Testis (tissue), 3 donors: ENCODE measurements around the gene EFCAB11. TPM values are rescaled to one million over a fixed set of nuclear protein-coding genes. Genes with fewer than 3 reads are reported as not detected.

Source experiments
- DNase-seq: peaks from one replicate; pipeline ENCODE4 v3.0.0-alpha.2; 2019
- H3K27ac ChIP-seq, 2 donors: fragments of 200-600 bp; sonication (generic); one replicate each; pipeline ENCODE4 v1.5.1; 2019
- H3K27me3 ChIP-seq: fragments of 200-600 bp; sonication (generic); one replicate; pipeline ENCODE4 v1.5.1; 2019
- H3K36me3 ChIP-seq: fragments of 200-600 bp; sonication (generic); one replicate; pipeline ENCODE4 v1.5.1; 2017; ENCODE audit warnings: low read depth; ENCODE audit errors: missing control alignments
- H3K4me1 ChIP-seq: fragments of 200-600 bp; sonication (generic); one replicate; pipeline ENCODE4 v1.5.1; 2019
- H3K4me3 ChIP-seq, 2 donors: fragments of 200-600 bp; sonication (generic); one replicate each; pipeline ENCODE4 v1.5.1; 2017 to 2019
- H3K9me3 ChIP-seq: fragments of 200-600 bp; sonication (generic); one replicate; pipeline ENCODE4 v1.5.1; 2017
- CTCF ChIP-seq, 3 experiments: fragments of 450-650 bp in 2 of 3; fragments of 200-600 bp in 1 of 3; sonication (generic) in 1 of 3; IDR thresholded peaks; one replicate each; pipeline ENCODE4 v1.5.1; 2016 to 2019; ENCODE audit warnings: antibody characterized with exemption in 3 of 3, mild to moderate bottlenecking in 2 of 3, moderate library complexity in 1 of 3
- POLR2A ChIP-seq: fragments of 450-650 bp; IDR thresholded peaks from one replicate; pipeline ENCODE4 v1.6.1; 2017; ENCODE audit warnings: antibody characterized with exemption, mild to moderate bottlenecking, moderate library complexity
- WGBS, 2 donors: methylation state at CpG; one replicate each; pipeline ENCODE4 v1.1.5; 2018; 5-methylcytosine and 5-hydroxymethylcytosine counted together
- intact Hi-C: fragments of 100-400 bp; cut with DNase I; formaldehyde crosslinking; loops from one replicate; pipeline ENCODE4 v1.15.1; 2023; ENCODE audit warnings: low total_unique reads
- polyA plus RNA-seq: library from polyadenylated mRNA; stranded (reverse); fragments of 350-450 nt; fragmentation: Illumina TruSeq; extraction: RNeasy Lipid Tissue Mini Kit (QIAGEN cat#74804); gene quantifications from one replicate; pipeline ENCODE4 v1.2.3, GENCODE V29; 2014; ENCODE audit warnings: low read depth, low replicate concordance; ENCODE audit not compliant: insufficient read depth
- total RNA-seq, 2 donors: library from RNA; depleted of rRNA; stranded (reverse); fragments of >200 nt; gene quantifications; one replicate each; pipeline ENCODE4 v1.2.3, GENCODE V29; 2016

EFCAB11 gene
- total and polyA plus RNA-seq, 3 donors from 2014 or later, result 30.5 to 78.3 (median 50.6) TPM

GRCh38 chr14:89757313-89757939 is 197.1 kb downstream of the EFCAB11 start:
- H3K9me3 ChIP-seq, result no peaks in the 10 kb centered on the region
- TF ChIP-seq CTCF (IDR thresholded peaks at IDR 0.05) (no peak), POLR2A (no peak)
- no peak overlapping the region for H3K27ac ChIP-seq
- H3K4me1 ChIP-seq, result no peaks in the 10 kb centered on the region
- WGBS, 2 donors, result 73 to 78% methylated on average over 5 of the region's 5 CpGs
- intact Hi-C loops, result no loop called here
- no peak overlapping the region for H3K4me3 ChIP-seq
- no peaks in the 10 kb centered on the region for H3K36me3 ChIP-seq
- H3K27me3 ChIP-seq, result no peaks in the 10 kb centered on the region
- no peak for DNase-seq

- H3K27ac ChIP-seq, result no peak overlapping the region
- 58 to 65% methylated on average over 3 to 4 of the region's 4 CpGs for WGBS, 2 donors
- no peaks in the 10 kb centered on the region for H3K4me1 ChIP-seq
- intact Hi-C loops, result no loop called here
- peak; percentile 42 for DNase-seq
- TF ChIP-seq CTCF (IDR thresholded peaks at IDR 0.05), result no peak
- no peak for TF ChIP-seq POLR2A
- H3K27me3 ChIP-seq, result no peaks in the 10 kb centered on the region
- no peaks in the 10 kb centered on the region for H3K9me3 ChIP-seq
- H3K36me3 ChIP-seq, result no peaks in the 10 kb centered on the region
- H3K4me3 ChIP-seq, result no peak overlapping the region
These were observed 198.7 kb downstream of the EFCAB11 start for GRCh38 chr14:89755816-89756215.

- TF ChIP-seq POLR2A (no peak), CTCF (IDR thresholded peaks at IDR 0.05) (no peak)
- Histone ChIP-seq H3K27me3 (no peaks in the 10 kb centered on the region), H3K27ac (no peak overlapping the region), H3K9me3 (no peaks in the 10 kb centered on the region), H3K4me1 (no peaks in the 10 kb centered on the region), H3K36me3 (no peaks in the 10 kb centered on the region), H3K4me3 (no peak overlapping the region)
- no peak for DNase-seq
- 94 to 98% methylated on average over 4 of the region's 4 CpGs for WGBS, 2 donors
- intact Hi-C loops, result no loop called here
These were observed 200.6 kb downstream of the EFCAB11 start for GRCh38 chr14:89753828-89754412.

GRCh38 chr14:89750908-89751392 is 203.6 kb downstream of the EFCAB11 start:
- Histone ChIP-seq H3K9me3 (no peaks in the 10 kb centered on the region), H3K36me3 (no peaks in the 10 kb centered on the region), H3K27ac (no peak overlapping the region), H3K27me3 (no peaks in the 10 kb centered on the region), H3K4me1 (no peaks in the 10 kb centered on the region), H3K4me3 (no peak overlapping the region)
- TF ChIP-seq POLR2A (no peak), CTCF (IDR thresholded peaks at IDR 0.05) (no peak)
- no peak for DNase-seq
- intact Hi-C loops, result no loop called here
- WGBS, 2 donors, result 79 to 82% methylated on average over 5 of the region's 5 CpGs
